Left renal pelvis (tissue), 4 donors: ENCODE measurements around the gene LSM3. TPM values are rescaled to one million over a fixed set of nuclear protein-coding genes. Genes with fewer than 3 reads are reported as not detected.

ENCODE experiments used
- DNase-seq, 4 donors: peaks; one replicate each; pipeline ENCODE4 v3.0.0-alpha.2; 2013; ENCODE audit warnings: low read depth in 4 of 4, low spot score in 3 of 4
- polyA plus RNA-seq, 4 donors: library from polyadenylated mRNA; unstranded; fragments of 120-200 nt; gene quantifications; one replicate each; pipeline ENCODE4 v1.2.1, GENCODE V29; 2013; ENCODE audit not compliant: insufficient read length in 4 of 4

Gene LSM3
- polyA plus RNA-seq, 4 donors, result 15.7 to 22.9 (median 16.8) TPM

DNA sequence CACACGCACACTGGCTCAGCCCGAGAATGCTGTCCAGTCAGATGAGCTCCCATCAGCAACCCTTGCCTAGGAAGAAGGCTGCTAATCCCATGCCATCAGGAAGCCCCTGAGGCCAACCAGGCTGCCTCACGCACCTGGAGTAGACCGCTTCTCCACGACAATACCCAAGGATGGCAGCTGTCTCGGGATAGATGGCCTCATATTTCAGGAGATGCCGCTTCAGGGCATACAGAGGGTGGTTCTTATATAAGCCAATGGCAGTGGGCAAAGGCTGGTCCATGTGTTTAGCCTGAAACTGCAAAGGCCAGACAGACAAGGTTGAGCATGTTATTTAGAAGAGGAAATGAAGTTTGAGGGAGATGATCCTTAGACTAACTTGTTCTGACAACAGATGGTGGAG is 22.4 kb upstream of the LSM3 start:
- no peak for DNase-seq

DNA sequence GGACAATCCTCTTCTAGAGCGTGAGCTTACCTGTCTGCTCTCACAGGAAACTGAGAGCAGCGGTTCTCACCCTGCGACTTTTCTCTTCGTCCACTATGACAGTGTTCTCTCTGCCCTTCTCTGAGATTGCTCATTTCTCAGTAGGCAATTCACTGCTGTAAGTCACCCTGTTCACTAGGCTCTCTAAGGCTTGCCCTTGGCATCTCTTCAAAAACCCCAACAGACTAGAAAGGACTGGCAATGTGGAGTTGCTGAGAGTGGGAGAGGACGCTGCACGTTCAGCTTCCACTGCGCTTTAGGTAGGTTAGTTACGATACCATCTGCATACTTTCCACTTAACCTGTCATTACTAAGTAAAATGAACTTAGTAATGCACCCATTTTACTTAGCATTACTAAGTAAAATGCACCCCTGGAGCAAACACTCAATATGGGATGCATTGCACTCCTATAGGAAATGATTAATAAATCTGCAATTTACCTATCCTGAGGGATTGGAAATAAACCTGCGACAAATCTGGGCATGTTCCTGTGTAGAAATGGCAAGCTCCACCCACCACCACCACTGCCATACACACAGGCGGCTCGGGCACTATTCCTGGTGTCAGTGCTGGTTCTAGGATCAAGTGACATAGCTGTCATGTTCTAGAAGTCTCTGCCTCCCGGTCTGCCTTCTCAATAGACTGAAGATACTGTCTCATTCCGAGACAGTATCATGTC is 21.6 kb upstream of the LSM3 start:
- DNase-seq, result no peak

DNA sequence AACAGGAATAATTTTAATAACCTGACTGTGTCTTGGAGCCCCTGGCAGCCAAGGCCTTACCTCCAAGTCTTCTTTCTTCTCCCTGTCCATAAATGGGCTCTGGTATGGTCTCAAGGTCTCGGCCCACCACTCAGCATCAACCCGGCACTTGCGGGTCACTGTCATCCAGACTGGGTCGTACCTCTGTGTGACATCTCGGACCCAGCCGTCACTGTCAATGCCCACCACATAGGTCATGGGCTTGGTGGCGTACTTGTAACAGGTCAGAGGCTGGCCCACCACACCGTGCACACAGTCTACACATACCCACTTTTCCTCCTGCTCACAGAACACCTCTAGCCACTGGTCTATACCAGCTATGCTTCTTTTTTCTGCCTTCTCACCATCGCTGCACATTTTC is 20.7 kb upstream of the LSM3 start:
- DNase-seq, result no peak

DNA sequence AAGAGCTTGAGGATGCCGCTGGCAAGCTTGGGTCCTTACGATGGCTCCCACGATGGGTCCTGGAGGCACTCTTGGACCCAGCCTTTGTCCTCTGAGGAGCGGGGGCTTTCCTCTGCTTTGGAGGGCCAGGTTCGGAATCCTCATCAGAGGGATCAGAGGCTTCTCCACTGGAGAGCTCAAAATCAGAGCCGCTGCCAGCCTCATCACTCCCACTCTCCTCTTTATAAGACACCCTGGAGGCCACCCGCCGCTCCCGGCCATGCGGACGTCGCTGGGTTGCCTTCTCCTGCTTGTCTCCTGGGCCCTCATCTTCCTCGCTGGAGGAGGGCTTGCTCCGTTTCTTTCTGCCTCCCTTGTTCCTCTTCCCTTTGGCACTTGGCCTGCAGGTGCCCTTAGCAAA is 20.2 kb upstream of the LSM3 start:
- no peak for DNase-seq

DNA sequence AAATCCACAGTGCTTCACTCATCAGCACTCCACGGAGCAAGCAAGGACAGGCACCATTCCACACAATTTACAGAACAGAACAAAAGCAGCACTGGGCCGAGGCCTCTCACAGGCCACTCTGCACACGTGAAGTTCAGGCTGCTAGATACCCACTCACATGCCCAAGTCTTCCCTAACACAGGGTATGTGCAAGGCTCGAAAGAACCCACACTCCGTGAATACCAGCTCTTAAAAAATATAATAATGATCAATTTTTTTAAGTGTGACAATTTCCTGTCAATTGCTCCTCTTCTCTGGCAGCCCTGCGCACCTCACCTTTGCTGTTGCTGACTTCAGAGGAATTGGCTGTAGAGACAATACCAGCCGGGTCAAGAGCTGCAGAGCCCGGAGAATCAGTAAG is 19.2 kb upstream of the LSM3 start:
- DNase-seq, result no peak

DNA sequence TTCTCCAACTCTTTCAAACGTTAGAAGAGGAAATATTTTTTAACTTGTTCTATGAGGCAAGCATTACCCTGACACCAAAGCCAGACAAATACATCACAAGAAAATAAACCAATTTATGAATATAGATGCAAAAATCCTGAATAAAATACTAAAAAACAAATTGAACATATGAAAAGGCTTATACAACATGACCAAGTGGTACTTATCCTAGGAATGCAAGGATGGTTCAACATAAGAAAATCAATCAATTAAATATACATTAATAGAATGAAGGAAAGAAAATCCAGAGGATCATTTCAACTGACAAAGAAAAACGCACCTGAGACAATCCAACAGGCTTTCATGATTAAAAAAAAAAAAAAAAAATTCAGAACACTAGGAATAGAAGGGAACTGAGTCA is 17.3 kb upstream of the LSM3 start:
- no peak for DNase-seq

DNA sequence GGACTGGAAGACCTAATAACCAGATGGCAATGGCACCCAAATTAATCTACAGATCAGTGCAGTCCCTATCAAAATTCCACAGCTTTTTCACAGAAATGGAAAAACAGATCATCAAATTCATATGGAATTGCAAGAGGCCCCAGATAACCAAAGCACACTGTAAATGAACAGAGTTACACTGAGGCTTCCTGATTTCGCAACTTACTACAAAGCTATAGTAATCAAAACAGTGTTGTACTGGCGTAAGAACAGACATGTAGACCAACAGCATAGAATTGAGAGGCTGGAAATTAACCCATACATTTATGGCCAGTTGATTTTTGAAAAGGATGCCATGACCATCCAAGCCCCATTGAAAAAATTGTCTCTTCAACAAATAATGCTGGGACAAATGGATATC is 16.4 kb upstream of the LSM3 start:
- DNase-seq, result no peak

DNA sequence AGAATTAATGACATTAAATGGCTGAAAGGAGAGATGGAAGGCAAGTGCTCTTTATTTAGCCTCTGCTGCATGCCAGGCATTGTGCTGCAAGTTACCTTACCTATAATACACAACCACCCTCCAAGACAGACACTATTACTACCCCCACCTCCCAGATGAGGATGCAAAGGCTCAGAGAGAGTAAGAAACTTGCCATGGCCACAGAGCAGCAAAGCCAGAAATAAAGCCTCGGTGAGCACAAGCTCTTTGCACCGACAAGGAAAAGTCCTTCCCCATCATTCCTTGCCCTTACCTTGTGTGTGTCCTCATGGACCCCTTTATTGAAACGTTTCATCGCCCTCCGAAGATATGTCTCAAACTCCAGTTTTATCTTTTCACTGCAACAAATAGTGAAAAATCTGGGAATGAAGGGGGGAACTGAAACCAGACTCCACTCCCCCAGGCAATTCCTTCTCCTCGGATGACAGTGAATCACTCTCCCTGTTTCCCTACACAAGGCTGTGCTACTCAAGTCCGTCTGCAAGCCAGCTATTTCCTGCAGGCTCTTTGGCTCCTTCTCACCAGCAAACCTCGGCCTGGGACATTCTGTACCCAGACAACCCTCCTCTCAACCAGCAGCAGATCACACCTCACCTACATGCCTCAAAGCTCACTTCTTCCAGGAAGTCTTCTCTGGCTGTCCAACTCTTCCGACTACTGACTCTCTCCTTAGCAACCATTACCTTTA is 11.6 kb upstream of the LSM3 start:
- DNase-seq, result no peak

DNA sequence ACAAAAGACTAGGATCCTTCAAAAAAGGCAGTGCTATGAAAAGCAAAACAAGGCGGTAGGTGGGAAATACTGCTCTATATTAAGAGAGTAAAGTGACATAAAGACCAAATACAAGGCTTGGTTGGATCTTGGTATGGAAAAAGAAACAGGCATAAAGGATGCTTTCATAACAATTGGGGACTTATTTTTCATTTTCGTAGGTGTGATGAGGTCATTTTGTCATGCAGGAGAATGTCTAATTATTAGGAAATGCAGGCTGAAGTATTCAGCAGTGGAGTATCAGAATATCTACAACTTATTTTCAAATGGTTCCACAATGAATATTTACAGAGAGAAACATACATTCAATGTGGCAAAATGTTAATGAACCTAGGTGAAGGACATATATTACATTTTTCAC is 9.2 kb upstream of the LSM3 start:
- DNase-seq, result no peak

DNA sequence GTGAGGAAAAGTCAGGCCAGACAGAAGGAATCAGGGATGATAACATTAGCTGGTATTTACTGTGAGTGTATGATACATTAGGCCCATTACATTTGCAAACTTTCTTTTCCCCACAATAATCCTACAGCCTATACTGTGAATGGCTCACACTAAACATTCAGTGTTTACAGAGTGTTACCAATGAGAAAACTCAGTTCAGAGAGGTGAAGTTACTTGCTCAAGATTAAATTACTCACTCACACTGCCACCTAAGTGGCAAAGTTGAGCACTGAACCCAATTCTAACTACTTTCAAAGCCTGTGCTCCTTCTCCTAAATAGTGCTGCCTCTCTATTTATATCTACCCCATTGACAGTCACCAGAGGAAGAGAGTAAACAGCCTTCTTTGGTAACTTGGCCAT is 8.7 kb upstream of the LSM3 start:
- no peak for DNase-seq

DNA sequence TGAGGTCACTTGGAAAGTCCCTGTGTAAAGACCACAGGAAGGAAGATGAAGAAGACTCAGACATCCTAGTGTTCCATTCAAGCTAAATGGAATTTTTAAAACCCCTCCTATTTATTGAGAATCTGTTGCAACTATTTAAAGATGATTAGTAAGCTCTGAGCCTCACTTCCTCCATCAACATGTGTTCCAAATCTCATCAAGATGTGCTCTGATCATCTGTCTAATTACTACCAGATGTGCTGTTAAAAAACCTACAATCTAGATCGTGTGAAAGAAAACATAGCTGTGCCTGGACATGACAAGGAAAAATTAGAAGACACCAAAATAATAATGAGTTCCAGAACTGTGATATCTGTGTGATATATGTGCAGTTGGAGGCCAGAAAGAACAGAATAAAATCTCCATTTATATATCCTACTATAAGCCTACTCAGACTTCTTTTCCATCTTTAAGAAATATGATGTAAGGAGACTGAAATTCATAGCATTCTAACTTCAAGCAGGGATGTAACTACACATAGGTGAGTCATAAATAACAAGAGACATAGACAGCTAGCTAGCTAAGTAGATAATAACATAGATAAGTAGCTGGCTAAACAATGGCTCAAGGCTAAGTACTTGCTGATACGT is 8.0 kb upstream of the LSM3 start:
- DNase-seq, result no peak

DNA sequence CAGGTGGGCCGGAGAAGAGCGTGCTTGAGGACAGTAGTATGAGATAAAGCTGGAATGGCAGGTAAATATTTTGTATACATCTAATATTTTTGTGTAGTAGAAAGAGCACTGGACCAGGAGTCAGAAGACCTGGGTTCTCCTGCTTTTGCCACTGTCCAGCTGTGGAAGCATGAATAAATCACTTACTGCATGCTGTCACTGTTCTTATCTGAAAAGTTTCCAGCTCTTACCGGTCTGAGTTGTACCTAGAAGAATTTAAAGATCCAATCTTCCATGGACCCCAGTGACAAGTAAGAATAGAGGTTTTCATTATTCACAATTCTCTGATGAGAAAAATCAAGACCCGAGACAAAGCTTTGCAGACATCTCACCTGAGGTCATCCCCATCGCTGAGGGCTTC is 6.1 kb upstream of the LSM3 start:
- DNase-seq, result no peak

DNA sequence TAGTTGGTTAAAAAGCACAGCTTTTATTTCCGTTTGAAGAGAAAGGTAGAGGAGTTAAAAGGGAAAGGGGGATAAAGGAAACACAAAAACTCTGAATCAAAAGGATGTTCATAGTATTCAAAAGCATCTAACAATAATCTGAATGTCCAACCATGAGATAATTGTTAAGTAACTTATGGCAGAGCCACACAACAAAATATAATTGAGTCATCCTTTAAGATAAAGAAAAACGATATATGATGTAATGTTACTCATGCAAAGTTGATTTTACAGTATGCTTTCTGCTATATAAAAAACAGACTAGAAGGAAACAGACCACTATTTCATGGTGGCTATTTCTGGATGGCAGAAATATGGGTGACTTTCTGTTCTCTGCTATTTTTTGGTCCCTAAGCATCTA is 4.1 kb upstream of the LSM3 start:
- DNase-seq, result no peak

DNA sequence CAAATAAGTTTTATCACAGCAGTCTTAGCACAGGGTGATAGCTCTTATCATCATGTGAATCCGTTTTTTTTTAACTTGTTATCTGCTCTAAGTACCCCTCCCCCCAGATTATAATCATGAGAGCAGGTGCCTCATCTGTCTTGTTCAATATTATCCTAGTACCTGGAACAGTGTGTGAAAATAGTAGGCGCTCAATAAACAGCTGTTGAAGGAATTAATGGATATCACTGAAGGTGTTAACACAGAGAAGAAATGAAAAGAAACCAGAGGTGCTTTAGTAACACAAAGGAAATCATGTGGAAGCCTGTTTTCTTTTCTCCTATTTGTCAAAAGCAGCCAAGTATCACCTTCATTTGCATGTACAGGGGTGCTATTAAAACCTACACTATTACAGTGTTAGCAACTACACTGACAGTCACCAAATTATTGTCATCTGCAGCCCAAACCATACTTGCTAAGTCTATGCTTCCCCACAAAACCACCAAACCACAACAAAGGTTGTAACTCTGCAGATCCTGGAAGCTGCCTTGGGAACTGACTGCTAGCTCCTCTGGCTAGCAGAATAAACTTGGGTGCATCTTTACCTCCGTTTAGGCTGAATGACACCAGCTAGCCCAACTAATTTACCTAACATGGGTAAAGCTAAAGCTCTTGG is 3.1 kb upstream of the LSM3 start:
- no peak for DNase-seq

DNA sequence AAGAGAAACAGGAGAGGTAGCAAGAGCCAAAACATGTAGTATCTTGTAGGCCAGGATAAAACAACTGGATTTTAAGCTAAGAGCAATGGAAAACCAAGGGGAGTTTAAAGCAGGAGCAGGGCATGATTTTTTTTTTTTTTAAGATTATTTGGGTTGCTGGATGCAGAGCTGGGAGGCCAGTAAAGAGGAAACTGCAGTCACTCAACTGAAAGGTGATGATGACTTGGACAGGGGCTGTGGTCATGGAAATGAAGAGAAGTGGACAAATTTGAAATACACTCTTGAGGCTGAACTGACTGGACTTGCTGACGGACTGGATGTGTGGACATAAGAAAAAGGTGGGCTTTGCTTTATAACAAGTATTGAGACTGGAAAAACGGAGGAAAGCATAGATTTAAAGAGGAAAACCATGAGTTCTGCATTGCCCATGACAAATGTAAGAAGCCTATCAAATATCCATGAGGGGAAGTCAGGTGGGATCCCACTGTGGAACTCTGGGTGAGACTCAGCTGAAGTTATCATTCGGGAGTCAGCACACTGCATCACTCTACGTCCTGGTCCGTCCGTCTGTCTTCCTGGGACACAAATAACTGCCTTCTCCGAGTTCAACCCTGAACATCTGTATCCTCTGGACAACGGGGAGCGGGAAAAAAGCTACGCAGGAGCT is 904 bp upstream of the LSM3 start:
- peak in 1 of 4 donors; percentile 25 for DNase-seq

DNA sequence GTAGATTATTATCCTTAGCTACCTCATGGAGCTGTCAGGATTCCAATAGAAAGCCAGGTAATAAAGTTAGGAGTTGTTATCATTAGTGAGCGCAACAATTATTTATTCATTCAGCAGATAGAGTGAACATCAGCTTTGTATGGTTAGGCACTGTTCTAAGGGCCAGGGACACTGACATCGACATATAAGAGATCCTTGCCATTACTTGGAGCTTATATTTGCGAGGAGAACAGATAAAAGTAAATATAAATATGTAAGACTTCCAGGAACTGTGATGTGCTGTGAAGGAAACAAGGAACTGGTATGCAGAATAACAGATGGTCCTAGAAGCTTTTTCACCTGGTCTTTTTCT is 473 bp downstream of the LSM3 start:
- DNase-seq, result no peak

DNA sequence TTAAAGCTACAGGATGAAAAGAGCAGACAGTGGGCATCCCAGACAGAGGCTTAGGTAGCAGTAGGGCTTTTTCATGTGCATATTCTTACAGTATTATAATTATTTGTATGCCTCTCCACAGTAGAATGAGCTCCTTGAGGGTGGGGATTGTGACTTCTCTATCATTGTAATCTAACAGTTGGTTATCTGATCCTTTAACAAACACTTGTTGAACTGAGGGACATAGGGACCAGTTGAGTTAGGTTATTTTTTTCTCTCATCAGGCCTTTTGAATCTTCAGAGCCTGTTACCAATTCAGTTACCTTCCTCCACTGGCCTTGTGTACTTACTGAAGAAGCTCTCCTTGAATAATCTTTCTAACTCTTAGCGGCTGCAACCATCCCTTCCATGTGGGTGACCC is 1.2 kb downstream of the LSM3 start:
- no peak for DNase-seq

DNA sequence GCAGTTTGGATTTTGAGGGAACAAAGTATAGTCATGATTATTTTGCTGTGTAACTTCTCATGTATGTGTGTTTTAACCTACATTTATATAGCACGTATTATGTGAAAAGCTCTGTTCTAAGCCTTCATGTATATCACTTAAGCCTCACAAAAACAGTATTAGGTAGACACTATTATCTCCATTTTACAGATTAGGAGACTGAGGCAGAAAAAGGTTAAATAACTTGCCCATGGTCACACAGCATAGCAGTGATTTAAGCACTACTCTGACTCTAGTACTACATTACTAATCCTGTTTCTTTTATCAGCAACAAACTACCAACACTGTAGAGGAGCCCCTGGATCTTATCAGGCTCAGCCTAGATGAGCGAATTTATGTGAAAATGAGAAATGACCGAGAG is 2.6 kb downstream of the LSM3 start:
- no peak for DNase-seq

DNA sequence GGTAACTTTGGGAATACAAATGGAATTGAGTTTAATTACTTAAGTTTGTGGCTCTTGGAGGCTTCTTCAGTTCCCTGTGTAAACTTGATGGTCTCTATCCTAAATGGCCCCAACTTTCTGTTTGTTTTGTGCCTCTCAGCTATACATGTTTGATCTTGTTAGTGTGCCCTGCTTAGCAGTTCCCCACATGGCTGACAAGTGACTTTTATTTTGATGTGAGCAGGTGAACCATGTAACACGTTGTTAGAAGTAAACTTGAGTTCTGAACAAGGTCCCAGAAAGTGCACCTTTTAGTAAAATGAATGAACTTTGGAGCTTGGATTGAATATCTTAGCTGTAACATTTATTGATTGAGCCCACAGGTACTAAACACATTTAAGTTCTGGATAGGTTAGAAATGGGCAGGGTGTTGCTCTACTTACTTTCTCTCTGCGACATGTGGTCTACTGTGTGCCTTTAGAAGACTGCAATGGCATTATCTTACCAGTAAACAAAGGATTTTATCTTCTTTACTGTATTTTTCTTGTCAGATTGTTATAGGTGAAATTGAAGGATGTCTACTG is 4.5 kb downstream of the LSM3 start:
- DNase-seq, result no peak

DNA sequence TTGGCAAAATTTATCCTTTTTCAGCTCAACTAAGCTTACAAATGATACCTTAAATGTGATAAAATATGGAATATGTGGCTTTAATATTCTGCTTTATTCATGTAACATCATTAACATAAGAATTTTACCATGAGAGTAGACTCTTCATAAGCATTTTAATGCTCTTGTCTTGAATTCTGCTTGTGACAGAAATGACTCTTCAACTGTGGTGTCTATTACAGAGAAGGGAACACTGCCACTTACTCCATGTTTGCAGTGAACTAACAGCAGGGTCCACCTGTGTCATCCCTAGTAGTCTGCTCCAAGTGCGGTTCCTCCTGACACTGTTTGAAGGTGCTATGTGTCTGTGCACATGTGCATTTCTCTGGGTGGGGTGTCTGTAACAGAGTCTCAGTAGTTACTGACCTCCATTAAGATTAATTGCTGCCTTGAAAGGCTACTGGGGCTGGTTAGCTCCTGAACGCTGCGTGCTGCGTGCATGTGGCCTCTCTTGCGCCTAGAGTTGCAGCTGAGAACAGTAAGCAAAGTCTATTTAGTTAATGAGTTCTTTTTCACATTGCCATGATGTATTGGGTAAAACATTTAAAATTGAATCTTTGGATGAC is 8.3 kb downstream of the LSM3 start:
- DNase-seq, result no peak
